ENCODE measurements around the gene ADGRL3. TPM values are rescaled to one million over a fixed set of nuclear protein-coding genes. Genes with fewer than 3 reads are reported as not detected.
"Not testable (repeated sequence)": the region's sequence is repeated elsewhere in the genome, so short reads cannot be mapped to it uniquely, and the experiment has no call there.

ADGRL3 gene
- total RNA-seq, 1 donor from 2014 or later = 31.3 TPM

DNA sequence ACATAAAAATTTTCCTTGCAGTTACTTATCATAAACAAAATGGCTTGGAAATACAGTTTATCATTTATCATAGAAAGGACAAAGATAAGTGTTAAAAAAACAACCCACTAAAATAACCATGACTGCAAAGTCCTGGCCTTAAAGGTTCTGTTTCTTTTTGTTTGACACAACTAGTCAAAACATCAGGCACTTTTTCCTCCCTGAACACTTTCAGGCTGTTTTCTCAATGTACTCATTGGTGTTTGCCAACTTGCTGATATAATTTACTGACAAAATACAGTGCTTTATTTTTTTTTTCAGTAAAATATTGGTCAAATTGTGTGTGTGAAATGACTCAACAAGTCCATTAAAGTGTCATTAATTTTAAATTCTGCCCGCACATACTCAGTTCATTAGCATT is 156.6 kb downstream of the ADGRL3 start:
- Mint-ChIP-seq H3K36me3 (ENCODE audit: low read depth, unreplicated experiment) (no peaks in the 10 kb centered on the region), H3K4me3 (ENCODE audit: unreplicated experiment) (no peak overlapping the region), H3K27ac (ENCODE audit: unreplicated experiment) (no peak overlapping the region), H3K27me3 (ENCODE audit: low read depth, unreplicated experiment) (no peaks in the 10 kb centered on the region), H3K4me1 (ENCODE audit: low read depth, unreplicated experiment) (no peaks in the 10 kb centered on the region), H3K9me3 (ENCODE audit: unreplicated experiment) (peaks cover 3% of the 10 kb centered on the region)
- Histone ChIP-seq H3K36me3 (ENCODE audit: insufficient read depth, low read length) (no peaks in the 10 kb centered on the region), H3K79me2 (ENCODE audit: insufficient read depth, low read length) (no peaks in the 10 kb centered on the region), H3K4me3 (ENCODE audit: insufficient read depth, low read depth, low read length) (no peak overlapping the region), H3K9me3 (ENCODE audit: insufficient read depth, low read depth, low read length) (no peaks in the 10 kb centered on the region), H3K4me1 (ENCODE audit: insufficient read depth, low read length) (no peaks in the 10 kb centered on the region), H4K20me1 (ENCODE audit: insufficient read depth, low read length) (no peaks in the 10 kb centered on the region), H3K4me2 (ENCODE audit: low read length) (no peak overlapping the region), H3K9ac (ENCODE audit: low read length) (no peak overlapping the region), H3K27me3 (ENCODE audit: insufficient read depth, low read length) (no peaks in the 10 kb centered on the region), H3K27ac (ENCODE audit: low read depth, low read length) (no peak overlapping the region), H2AFZ (ENCODE audit: low read depth, low read length) (no peak overlapping the region)
- FAIRE-seq = no peak
- TF ChIP-seq CTCF (IDR thresholded peaks at IDR 0.05; ENCODE audit: insufficient read depth, low read depth, low read length) (no peak), EZH2 (IDR thresholded peaks at IDR 0.05; ENCODE audit: insufficient read depth, low read length) (no peak)
- no peak for DNase-seq (ENCODE audit: low read depth)

GRCh38 chr4:61359301-61359700 is 159.2 kb downstream of the ADGRL3 start:
- no peak for DNase-seq (ENCODE audit: low read depth)
- H3K36me3 ChIP-seq (ENCODE audit: insufficient read depth, low read length) = no peaks in the 10 kb centered on the region
- no peak overlapping the region for H3K9ac ChIP-seq (ENCODE audit: low read length)
- H3K4me3 ChIP-seq (ENCODE audit: insufficient read depth, low read depth, low read length) = no peak overlapping the region
- H3K27ac ChIP-seq (ENCODE audit: low read depth, low read length) = no peak overlapping the region
- no peaks in the 10 kb centered on the region for H3K4me1 Mint-ChIP-seq (ENCODE audit: low read depth, unreplicated experiment)
- no peaks in the 10 kb centered on the region for H3K9me3 ChIP-seq (ENCODE audit: insufficient read depth, low read depth, low read length)
- H2AFZ ChIP-seq (ENCODE audit: low read depth, low read length) = no peak overlapping the region
- no peak overlapping the region for H3K27ac Mint-ChIP-seq (ENCODE audit: unreplicated experiment)
- no peaks in the 10 kb centered on the region for H4K20me1 ChIP-seq (ENCODE audit: insufficient read depth, low read length)
- H3K36me3 Mint-ChIP-seq (ENCODE audit: low read depth, unreplicated experiment) = no peaks in the 10 kb centered on the region
- H3K9me3 Mint-ChIP-seq (ENCODE audit: unreplicated experiment) = peaks cover 3% of the 10 kb centered on the region
- no peaks in the 10 kb centered on the region for H3K27me3 Mint-ChIP-seq (ENCODE audit: low read depth, unreplicated experiment)
- no peaks in the 10 kb centered on the region for H3K27me3 ChIP-seq (ENCODE audit: insufficient read depth, low read length)
- no peak overlapping the region for H3K4me3 Mint-ChIP-seq (ENCODE audit: unreplicated experiment)
- no peak for TF ChIP-seq EZH2 (IDR thresholded peaks at IDR 0.05; ENCODE audit: insufficient read depth, low read length)
- no peaks in the 10 kb centered on the region for H3K4me1 ChIP-seq (ENCODE audit: insufficient read depth, low read length)
- no peaks in the 10 kb centered on the region for H3K79me2 ChIP-seq (ENCODE audit: insufficient read depth, low read length)
- no peak overlapping the region for H3K4me2 ChIP-seq (ENCODE audit: low read length)
- FAIRE-seq = no peak

DNA sequence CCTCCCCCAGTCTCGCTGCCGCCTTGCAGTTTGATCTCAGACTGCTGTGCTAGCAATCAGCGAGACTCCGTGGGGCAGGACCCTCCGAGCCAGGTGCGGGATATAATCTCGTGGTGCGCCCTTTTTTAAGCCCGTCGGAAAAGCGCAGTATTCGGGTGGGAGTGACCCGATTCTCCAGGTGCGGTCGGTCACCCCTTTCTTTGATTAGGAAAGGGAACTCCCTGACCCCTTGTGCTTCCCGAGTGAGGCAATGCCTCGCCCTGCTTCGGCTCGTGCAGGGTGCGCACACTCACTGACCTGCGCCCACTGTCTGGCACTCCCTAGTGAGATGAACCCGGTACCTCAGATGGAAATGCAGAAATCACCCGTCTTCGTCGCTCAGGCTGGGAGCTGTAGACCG is 172.7 kb downstream of the ADGRL3 start:
- not testable (repeated sequence) for H3K4me3 Mint-ChIP-seq (ENCODE audit: unreplicated experiment); H3K9me3 ChIP-seq (ENCODE audit: insufficient read depth, low read depth, low read length); H3K27ac ChIP-seq (ENCODE audit: low read depth, low read length); H3K9me3 Mint-ChIP-seq (ENCODE audit: unreplicated experiment); H2AFZ ChIP-seq (ENCODE audit: low read depth, low read length); H3K36me3 ChIP-seq (ENCODE audit: insufficient read depth, low read length); H3K4me2 ChIP-seq (ENCODE audit: low read length); H3K9ac ChIP-seq (ENCODE audit: low read length); H3K79me2 ChIP-seq (ENCODE audit: insufficient read depth, low read length); H3K4me3 ChIP-seq (ENCODE audit: insufficient read depth, low read depth, low read length); H3K27me3 ChIP-seq (ENCODE audit: insufficient read depth, low read length); H4K20me1 ChIP-seq (ENCODE audit: insufficient read depth, low read length); H3K27me3 Mint-ChIP-seq (ENCODE audit: low read depth, unreplicated experiment); DNase-seq (ENCODE audit: low read depth); FAIRE-seq; H3K36me3 Mint-ChIP-seq (ENCODE audit: low read depth, unreplicated experiment); H3K27ac Mint-ChIP-seq (ENCODE audit: unreplicated experiment)
- peaks cover 20% of the 10 kb centered on the region for H3K4me1 ChIP-seq (ENCODE audit: insufficient read depth, low read length)
- peaks cover 22% of the 10 kb centered on the region for H3K4me1 Mint-ChIP-seq (ENCODE audit: low read depth, unreplicated experiment)
